22Rv1 (cell line): Measurements from ENCODE around the gene MKNK2.

Source experiments
- H3K27ac ChIP-seq: fragments of 450-650 bp; 2 replicates; pipeline ENCODE4 v1.5.1; 2017
- ZFX ChIP-seq: fragments of 450-650 bp; IDR thresholded peaks from 2 replicates; pipeline ENCODE4 v1.6.1; 2017; ENCODE audit warnings: antibody characterized with exemption, borderline replicate concordance
- TF ChIP-seq, protein P1 (sequence below): fragments of 450-650 bp; IDR thresholded peaks from 2 replicates; pipeline ENCODE4 v1.5.1; 2017; ENCODE audit warnings: mild to moderate bottlenecking

MKNK2 gene

GRCh38 chr19:2077833-2078619 lies 27.0 kb upstream of the MKNK2 start:
- H3K27ac ChIP-seq = no peak overlapping the region
- TF ChIP-seq, protein P1, sequence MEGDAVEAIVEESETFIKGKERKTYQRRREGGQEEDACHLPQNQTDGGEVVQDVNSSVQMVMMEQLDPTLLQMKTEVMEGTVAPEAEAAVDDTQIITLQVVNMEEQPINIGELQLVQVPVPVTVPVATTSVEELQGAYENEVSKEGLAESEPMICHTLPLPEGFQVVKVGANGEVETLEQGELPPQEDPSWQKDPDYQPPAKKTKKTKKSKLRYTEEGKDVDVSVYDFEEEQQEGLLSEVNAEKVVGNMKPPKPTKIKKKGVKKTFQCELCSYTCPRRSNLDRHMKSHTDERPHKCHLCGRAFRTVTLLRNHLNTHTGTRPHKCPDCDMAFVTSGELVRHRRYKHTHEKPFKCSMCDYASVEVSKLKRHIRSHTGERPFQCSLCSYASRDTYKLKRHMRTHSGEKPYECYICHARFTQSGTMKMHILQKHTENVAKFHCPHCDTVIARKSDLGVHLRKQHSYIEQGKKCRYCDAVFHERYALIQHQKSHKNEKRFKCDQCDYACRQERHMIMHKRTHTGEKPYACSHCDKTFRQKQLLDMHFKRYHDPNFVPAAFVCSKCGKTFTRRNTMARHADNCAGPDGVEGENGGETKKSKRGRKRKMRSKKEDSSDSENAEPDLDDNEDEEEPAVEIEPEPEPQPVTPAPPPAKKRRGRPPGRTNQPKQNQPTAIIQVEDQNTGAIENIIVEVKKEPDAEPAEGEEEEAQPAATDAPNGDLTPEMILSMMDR = no peak
- TF ChIP-seq ZFX = no peak

DNA sequence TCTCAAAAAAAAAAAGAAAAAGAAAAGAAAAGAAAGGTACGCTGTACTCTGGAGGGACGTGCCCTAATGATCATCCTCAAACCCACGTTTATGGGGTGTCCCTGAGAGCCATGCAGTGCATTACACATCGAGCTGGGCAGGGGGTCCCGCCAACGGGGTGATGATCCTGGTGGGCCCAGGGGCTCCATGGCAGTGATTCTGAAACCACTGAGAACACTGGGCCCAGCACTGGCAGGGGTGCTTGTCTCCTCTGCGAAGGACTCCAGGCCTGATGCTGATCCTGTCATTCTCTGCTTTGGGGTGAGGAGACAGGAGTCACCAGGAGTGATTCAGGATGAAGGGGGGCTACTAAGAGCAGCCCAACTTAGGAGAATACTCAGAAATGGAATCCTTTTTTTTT lies 26.4 kb upstream of the MKNK2 start:
- TF ChIP-seq, protein P1 = no peak
- no peak for TF ChIP-seq ZFX
- H3K27ac ChIP-seq = no peak overlapping the region

- TF ChIP-seq ZFX = no peak
- TF ChIP-seq, protein P1 = no peak
- no peak overlapping the region for H3K27ac ChIP-seq
Measured at GRCh38 chr19:2076526-2076944, 25.5 kb upstream of the MKNK2 start.

DNA sequence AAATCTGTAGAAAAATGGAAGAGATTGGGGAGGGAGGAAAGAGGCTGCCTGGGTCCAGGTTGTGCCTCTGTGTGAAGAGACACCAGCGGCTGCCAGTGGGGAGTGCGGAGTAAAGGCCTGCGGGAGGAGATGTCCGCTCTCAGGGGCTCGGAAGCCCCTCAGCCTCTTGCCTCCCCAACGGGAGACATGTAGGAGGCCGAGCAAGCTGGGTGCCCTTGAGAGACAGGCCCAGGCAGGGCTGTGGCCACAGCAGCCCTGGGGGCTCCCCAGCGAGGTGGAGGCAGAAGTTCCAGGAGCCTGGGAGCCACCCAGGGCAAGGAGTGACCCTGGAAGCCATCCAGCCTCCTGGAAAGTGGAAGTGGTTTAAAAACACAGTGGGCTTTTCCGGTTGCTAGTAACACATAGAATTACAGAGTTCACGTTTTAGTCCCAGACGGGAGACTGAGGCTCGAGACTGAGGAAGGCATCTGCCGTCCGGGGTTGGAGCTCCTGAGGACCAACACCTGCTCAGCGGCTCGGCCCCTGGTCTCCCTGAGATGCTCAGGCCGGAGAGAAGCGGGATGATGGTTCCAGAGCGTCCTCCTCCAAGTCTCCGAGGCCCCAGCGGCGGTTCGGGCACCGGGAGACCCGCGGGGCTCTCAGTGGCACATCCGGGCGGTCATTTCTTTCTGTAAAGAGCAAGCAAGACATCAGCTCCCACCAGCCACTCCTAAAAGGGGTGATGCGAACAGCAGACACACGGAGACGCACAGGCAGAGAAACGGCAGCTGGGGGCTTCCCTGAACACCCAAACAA lies 21.9 kb upstream of the MKNK2 start:
- TF ChIP-seq, protein P1 = no peak
- no peak for TF ChIP-seq ZFX
- H3K27ac ChIP-seq = no peak overlapping the region

DNA sequence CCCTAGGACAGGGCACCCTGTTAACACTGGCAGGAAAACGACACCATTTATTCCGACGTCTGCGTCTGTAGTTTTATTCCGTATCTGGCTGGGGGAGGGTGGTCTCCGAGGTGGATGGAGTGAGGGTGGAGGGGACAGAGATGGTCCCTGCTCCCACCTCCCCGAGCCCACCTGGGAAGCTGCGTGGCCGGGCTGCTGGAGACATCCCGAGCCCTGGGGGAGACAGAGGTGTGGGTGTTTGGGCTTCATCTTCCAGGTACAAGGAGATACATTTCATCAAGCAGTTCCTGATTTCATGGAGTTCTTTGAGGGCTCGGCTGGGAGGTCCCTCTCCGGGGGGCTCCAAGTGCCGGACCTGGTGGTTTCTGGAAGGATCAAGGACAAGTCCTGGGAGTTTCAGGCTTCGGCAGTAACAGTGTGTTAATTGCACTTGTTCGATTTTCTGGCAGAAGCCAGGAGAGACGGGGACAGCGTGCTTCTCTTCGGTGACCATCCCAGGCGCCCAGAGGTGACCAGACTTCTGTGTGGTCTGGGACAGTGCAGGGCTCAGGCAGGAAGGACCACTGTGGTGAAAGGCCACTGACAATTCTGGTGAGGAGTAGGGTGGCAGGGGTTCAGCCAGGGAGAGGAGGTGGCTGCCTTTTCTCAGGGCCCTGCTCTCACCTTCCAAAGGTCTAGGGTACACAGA lies 20.1 kb upstream of the MKNK2 start:
- no peak overlapping the region for H3K27ac ChIP-seq
- TF ChIP-seq, protein P1 = no peak
- TF ChIP-seq ZFX = no peak

GRCh38 chr19:2070436-2070827 lies 19.4 kb upstream of the MKNK2 start:
- no peak for TF ChIP-seq ZFX
- TF ChIP-seq, protein P1 = no peak
- H3K27ac ChIP-seq = no peak overlapping the region
